Neural cell (in vitro differentiated cells): ENCODE data around the gene GLB1L2.

ENCODE experiments used
- EP300 ChIP-seq: fragments of 450-650 bp; conservative IDR thresholded peaks from 2 replicates; pipeline ENCODE4 v1.6.1; 2014; ENCODE audit warnings: antibody characterized with exemption, mild to moderate bottlenecking, moderate library complexity; ENCODE audit not compliant: poor library complexity, severe bottlenecking
- MXI1 ChIP-seq: fragments of 450-650 bp; conservative IDR thresholded peaks from 2 replicates; pipeline ENCODE4 v1.6.1; 2014; ENCODE audit warnings: antibody characterized with exemption, mild to moderate bottlenecking; ENCODE audit not compliant: poor library complexity, severe bottlenecking
- POLR2AphosphoS5 ChIP-seq: IDR thresholded peaks from 2 replicates; pipeline ENCODE4 v1.6.1; 2012
- SMC3 ChIP-seq: fragments of 450-650 bp; conservative IDR thresholded peaks from 2 replicates; pipeline ENCODE4 v1.6.1; 2014; ENCODE audit warnings: antibody characterized with exemption, mild to moderate bottlenecking, moderate library complexity; ENCODE audit not compliant: poor library complexity
- TAF1 ChIP-seq: IDR thresholded peaks from 2 replicates; pipeline ENCODE4 v1.6.1; 2012; ENCODE audit warnings: low read depth
- TF ChIP-seq, protein P1 (sequence below): fragments of 450-650 bp; IDR thresholded peaks from 2 replicates; pipeline ENCODE4 v1.5.1; 2014; ENCODE audit warnings: antibody characterized with exemption, mild to moderate bottlenecking, moderate library complexity; ENCODE audit not compliant: poor library complexity, severe bottlenecking
- TF ChIP-seq, protein P2 (sequence below): IDR thresholded peaks from 2 replicates; pipeline ENCODE4 v1.6.1; 2012; ENCODE audit warnings: borderline replicate concordance

DNA sequence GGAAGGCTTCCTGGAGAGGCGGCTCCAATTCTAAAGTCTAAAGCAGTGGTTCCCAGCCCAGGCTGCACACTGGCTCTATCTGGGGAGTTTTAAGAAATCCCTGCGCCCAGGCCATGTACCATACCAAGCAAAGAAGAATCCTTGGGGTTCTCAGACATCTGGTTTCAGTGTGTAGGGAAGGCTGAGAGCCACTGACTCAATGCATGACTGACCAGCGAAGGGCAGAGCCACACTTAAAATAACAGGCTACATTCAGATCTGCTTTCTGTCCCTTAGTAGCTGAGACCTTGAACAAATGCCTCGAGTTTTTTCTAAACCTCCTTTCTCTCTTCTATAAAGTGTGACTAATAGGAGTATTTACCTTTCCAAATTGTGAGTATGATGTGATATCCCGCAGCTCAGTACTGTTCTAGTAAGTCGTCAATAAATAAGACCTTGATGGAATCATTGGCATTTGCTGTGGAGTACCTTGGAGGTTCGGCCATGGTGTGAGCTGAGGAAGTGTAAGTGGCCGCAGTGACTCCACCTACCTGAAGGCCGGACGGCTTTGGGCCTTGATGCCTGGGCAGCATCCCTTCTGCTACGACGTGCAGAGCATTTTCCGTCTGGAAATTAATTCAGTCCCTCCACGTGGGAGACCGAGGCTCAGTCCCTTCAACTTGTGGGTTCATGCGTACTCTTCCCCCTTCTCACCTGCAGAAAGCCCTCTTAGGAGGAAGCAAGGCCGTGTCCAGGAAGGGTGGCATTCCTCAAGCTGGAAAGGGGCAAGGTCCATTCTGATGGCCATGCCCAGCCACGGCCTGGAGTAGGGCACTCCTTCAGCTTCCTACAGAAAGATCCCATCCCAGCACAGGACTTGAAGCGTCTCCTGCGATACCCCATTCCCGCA, 25.1 kb downstream of the GLB1L2 start:
- TF ChIP-seq, protein P1, sequence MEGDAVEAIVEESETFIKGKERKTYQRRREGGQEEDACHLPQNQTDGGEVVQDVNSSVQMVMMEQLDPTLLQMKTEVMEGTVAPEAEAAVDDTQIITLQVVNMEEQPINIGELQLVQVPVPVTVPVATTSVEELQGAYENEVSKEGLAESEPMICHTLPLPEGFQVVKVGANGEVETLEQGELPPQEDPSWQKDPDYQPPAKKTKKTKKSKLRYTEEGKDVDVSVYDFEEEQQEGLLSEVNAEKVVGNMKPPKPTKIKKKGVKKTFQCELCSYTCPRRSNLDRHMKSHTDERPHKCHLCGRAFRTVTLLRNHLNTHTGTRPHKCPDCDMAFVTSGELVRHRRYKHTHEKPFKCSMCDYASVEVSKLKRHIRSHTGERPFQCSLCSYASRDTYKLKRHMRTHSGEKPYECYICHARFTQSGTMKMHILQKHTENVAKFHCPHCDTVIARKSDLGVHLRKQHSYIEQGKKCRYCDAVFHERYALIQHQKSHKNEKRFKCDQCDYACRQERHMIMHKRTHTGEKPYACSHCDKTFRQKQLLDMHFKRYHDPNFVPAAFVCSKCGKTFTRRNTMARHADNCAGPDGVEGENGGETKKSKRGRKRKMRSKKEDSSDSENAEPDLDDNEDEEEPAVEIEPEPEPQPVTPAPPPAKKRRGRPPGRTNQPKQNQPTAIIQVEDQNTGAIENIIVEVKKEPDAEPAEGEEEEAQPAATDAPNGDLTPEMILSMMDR, result no peak
- no peak for TF ChIP-seq TAF1
- TF ChIP-seq POLR2AphosphoS5, result no peak
- no peak for TF ChIP-seq EP300
- TF ChIP-seq, protein P2, sequence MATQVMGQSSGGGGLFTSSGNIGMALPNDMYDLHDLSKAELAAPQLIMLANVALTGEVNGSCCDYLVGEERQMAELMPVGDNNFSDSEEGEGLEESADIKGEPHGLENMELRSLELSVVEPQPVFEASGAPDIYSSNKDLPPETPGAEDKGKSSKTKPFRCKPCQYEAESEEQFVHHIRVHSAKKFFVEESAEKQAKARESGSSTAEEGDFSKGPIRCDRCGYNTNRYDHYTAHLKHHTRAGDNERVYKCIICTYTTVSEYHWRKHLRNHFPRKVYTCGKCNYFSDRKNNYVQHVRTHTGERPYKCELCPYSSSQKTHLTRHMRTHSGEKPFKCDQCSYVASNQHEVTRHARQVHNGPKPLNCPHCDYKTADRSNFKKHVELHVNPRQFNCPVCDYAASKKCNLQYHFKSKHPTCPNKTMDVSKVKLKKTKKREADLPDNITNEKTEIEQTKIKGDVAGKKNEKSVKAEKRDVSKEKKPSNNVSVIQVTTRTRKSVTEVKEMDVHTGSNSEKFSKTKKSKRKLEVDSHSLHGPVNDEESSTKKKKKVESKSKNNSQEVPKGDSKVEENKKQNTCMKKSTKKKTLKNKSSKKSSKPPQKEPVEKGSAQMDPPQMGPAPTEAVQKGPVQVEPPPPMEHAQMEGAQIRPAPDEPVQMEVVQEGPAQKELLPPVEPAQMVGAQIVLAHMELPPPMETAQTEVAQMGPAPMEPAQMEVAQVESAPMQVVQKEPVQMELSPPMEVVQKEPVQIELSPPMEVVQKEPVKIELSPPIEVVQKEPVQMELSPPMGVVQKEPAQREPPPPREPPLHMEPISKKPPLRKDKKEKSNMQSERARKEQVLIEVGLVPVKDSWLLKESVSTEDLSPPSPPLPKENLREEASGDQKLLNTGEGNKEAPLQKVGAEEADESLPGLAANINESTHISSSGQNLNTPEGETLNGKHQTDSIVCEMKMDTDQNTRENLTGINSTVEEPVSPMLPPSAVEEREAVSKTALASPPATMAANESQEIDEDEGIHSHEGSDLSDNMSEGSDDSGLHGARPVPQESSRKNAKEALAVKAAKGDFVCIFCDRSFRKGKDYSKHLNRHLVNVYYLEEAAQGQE, result no peak
- no peak for TF ChIP-seq MXI1
- no peak for TF ChIP-seq SMC3
